Measurements from ENCODE around the gene FHOD1.

FHOD1 gene

DNA sequence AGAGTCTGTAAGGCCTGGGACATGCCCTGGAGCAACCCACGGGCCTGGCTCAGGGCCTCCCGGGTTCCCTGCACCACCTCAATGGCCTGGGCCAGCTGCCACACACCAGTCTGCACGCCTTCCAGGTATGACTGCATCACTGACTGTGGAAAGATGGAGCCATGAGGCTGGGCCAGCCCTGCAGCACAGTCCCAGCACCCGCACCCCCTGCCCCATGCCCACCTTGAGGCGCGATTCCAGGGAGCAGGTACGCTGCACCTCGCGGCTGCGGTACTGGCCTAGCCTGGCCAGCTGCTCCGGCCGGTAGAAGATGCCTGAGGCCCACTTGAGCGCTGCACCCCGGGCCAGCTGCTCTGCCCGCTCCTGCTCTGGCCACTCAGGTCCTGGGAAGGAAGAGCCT is 58.5 kb downstream of the FHOD1 start:
- no peak for DNase-seq

DNA sequence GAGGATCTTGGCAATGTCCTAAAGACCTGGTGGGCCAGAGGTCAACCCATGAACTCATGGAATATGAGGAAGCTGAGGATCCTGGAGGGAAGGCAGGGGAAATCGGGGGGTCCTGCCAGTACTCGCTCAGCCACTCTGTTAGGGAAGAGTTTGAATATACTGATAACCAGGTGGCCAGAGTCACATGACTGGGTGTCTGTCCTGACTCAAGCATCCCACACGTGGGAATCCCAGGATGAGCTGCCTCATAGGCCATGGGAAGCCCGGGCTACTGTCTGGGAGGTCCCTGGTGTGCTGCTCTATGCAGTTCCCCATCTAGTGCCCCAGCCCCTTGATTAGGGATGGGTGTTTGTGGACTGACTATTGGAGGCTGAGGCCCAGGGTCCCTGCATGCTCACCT is 59.0 kb downstream of the FHOD1 start:
- DNase-seq: no peak

DNA sequence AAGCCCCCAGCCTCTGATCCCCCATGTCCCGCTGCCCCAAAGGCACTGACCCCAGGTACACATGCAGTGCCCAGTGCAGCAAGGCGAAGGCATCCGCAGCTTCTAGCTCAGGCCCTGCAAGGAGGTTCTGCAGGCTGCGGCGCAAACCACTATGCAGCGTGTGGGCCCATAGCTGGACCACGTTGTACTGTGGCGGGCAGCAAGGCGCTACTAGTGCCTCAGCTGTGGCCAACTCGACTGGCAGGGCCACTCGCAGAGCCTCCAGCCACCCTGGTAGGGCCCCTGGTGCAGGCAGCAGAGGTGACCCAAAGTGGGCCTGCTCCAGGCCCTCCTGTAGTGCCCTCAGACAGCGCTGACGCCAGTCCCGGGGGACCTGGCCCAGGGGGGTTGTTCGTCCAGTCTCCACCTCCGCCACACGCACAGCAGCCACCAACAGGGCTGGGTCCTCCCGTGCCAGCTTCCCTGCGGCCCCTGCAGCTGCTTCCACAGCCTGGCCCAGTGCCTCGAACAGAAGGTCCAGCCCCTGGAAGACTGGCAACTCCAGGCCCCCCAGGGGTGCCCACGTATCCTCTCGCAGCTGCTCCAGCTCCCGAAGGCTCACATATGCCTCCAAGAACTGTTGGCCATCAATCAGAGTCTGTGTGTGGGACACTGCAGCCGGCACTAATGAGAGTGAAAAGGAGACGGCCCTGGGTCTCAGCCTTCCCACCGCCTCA is 59.9 kb downstream of the FHOD1 start:
- DNase-seq: no peak

DNA sequence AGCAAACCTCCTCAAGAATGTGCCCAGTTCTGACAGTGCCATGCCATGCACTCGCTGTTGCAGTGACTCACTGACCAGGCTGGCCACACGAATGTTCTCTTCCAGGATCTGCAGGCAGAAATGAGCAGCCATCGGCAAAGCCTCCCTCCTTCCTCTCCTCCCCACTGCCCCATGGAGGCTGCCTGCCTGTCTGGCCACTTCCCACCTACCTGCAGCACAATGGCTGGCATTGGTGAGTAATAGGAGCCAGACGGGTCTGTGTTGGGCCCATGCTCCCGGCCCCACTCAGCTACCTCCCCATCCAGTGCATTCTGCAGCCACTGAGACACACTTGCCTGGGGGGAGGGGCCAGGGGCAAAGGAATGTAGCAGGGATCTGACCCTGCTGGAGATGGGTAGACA is 60.7 kb downstream of the FHOD1 start:
- DNase-seq: no peak

DNA sequence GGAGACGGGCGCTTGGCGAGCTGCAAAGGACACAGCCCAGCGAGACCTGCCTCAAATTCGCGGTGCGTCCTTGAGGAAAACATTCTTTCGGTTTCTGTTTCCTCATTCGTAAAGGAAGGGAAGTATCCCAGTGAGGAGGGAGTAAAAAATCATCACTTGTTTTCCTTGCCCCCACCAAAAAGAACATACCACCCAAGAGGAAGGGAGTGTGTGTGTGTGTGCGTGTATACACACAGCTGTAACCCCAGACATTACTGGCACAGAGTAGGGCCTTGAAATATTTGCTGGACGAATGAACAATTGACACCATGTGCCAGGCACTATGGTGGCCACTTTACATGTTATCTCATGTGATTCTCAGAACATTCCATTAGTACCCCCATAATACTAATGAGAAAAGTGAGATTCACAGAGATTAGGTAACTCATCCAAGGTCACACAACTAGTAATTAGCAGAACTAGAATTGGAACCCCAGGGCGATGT is 61.6 kb downstream of the FHOD1 start:
- no peak for DNase-seq

DNA sequence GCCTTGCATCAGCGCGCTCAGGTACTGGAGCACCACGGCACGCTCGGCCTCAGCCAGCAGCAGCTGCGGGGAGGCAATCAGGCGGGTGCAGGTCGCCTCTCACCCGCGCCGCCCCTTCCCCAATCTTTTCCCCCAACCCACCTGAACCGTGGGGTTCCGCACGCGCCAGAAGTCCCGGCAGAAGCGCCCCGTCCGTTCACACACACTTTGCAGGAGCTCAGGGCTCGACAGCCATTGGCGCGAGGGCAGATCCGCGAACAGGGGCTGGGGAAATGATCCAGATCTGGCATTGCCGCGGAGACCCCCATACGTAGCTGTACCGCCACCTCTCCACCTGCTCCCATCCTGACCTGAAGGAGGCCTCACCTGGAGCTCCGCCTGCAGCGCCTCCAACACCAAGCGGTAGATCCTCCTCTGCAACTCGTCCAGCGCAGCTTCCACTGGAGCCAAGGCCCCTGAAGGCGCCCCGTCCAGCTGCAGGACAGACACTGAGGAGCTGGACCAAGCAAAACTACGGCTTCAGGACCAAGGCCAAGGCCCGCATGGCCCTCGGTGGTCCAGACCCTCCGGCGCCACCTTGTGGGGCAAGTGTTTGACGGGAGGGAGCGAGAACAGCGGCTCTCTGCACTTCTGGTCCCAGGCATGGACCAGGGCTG is 62.2 kb downstream of the FHOD1 start:
- peak; percentile 64 to 80 for DNase-seq

DNA sequence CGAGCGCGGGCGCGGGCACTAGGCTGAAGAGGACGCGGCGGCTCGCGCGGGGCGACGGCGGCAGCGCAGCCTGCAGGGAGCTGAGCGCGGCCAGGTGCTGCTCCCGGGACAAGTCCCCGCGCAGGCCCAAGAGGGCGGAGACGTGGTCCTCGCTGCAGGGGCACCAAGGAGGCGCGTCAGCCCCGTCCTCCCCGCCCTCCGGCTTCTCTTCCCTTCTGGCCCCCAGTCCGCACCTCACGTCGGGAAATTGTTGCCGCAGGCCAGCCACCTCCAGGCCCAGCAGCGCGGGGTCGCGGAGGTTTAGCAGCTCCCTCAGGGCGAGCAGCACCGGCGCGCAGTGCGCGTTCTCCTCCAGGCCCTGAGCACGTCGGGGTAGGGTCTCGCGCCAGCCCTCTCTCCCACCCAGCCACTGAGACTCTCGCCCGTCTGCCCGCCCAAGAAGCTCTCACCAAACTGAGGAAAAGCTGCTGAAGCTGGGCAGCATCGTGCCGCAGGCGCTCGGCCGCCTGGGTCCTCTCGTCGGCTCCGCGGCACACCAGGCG is 62.8 kb downstream of the FHOD1 start:
- DNase-seq: peak; percentile 33 to 75

DNA sequence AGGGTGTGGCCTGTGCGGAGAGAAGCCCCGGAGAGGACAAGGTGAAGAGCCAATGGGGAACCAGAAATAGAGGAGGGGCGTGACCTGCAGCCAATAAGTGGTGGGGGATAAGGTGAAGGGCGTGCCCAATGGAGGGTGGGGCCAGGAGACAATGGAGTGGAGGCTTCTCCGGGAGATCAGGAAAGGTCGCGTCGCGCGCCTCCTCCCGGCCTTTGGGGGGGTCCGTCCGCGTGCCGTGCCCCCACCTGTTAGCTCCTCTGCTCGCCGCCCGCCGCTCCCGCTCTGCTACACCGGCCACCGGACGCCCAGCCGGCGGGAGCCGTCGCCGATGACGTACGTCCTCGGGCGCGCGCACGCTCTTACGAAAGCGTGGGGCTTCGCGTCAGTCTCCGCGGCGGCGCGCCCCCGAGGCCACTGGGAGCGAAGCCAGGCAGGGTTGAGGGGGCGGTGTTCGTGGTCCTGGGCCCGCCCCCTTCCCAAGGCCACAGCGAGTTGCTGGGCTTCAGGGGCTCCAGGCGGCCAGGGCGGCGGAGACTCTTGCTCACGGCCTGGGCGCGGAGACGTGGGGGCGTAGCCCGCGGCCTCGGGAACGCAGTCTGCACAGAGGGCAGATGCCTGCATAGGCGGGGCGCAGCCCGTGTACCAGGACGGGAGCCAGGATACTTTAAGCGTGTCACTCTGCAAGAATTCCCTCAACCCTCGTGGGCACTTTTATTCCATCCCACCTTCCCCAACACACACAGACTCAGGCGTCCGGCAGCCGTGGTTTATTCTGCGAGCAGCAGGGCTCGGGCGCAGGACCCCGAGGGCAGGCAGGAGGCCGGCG is 63.4 kb downstream of the FHOD1 start, which contains the start of gene MATCAP1:
Gene MATCAP1, minus strand, starts transcription at position 337 of the 826 bp plus-strand sequence. CDS start 3,353 bp downstream, outside the sequence.
- peak; percentile 99 for DNase-seq

DNA sequence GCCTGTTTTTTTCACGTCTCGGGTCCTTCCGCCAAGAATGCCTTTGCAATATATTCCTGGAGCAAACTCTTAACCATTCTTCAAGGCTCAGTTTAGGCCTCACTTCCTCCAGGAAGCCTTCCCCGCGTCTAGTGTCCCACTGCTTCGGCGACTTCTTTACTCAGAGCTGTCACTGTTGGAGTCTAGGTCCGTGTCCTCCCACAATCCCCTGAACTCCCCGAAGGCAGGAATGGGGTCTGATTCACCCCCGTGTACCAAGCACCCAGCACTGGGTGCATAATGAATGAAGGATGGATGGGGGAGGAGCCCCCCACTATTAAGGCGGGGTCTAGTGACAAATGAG is 64.0 kb downstream of the FHOD1 start:
- DNase-seq: no peak

DNA sequence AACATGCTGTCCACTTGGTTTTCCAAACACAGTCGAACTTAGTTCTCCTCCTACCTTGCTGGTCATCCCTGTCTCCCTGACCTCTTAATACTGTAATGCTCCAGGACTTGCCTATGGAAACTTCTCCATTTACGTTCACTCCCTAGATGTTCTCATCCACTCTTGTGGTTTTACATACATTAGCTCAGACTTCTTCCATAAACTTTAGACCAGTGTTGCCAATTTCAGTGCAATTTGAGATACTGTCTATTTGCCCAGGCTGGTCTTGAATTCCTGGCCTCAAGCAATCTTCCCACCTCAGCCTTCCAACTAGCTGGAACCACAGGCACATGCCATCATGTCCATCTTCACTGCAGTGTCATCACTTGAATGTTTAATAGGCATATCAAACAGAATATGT is 65.0 kb downstream of the FHOD1 start:
- DNase-seq: no peak

DNA sequence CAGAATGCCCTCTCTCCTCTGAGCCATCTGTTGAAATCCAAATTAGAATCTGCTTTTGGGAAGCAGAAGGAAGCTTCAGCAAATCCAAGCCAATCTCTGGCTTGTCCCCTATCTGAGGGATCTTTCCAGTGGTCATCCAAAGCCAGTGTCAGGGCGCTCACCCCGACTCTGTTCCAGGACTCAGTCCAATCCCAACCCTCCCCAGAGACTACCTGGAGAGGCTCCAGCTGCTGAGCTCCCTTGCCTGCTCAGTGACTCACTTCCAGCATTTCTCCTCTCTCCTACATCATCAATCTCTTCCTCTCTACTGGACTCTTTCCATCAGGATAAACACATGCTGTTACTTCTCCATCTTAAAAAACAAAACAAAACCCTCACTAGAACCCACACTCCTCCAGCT is 65.9 kb downstream of the FHOD1 start:
- no peak for DNase-seq

DNA sequence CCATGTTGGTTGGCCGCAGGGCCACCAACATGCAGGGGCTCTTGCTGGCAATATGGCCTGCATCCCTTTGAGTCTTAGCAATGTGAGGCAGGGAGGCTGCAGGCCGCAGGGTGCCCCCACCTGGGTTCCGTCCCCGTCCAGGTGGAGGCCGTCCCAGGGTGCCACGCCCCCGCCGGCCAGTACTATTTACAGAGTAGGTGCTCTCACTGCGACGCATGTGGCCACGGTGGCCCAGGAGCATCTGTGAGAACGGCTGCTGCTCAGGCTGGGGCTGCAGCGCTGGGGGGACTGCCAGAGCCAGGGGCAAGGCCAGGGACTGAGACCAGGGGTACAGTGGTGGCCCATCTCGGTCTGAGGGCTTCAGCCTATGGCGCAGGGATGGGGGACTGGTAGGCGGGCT is 67.1 kb downstream of the FHOD1 start:
- no peak for DNase-seq

DNA sequence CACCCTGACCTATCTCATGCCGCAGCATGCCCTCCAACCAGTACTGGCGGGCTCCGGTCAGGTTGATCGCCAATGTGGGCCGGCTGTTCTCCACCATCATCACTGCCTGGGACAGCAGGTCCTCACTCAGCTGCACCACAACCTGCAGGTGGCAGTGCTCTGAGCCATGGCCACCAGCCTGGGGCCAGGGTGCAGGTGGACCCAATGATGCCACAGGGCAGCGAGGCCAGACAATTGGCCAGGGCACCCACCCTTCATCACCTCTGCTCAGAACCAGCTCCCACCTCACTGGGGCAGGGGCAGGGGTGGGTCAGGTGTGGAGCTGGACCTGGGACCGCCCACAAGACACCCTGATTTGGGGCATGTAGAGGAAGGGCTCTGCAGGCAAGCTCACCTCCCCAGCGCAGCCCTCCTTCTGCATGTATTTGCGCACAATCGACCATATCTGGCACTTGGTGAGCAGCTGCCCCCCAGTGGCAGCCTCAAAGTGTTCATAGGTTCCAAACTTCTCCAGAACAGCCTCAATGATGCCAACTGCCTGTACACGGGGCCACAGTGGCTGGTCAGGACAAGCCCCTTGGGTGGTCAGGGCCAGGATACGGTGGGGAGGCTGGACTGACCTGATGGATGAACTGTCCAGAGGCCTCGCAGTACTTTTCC is 67.7 kb downstream of the FHOD1 start:
- DNase-seq: peak; percentile 16 to 32

Data from NCI-H524 (cell line).